Smooth muscle cell (in vitro differentiated cells): ENCODE results near the gene COL27A1. TPM values are rescaled to one million over a fixed set of nuclear protein-coding genes. Genes with fewer than 3 reads are reported as not detected.

Source experiments
- DNase-seq: peaks from one replicate; lab custom pipeline; 2025; ENCODE audit not compliant: unreplicated experiment; lab: John Stamatoyannopoulos, UW
- H2AFZ ChIP-seq: fragments of 200-600 bp; sonication (generic); 2 replicates; pipeline ENCODE4 v1.6.0; 2016; ENCODE audit warnings: antibody characterized with exemption, low read depth, mild to moderate bottlenecking
- H3F3A ChIP-seq: fragments of 200-600 bp; sonication (generic); 2 replicates; pipeline ENCODE4 v1.6.0; 2017; ENCODE audit warnings: antibody characterized with exemption, low read depth
- H3K27ac ChIP-seq: fragments of 200-600 bp; sonication (generic); 2 replicates; pipeline ENCODE4 v1.5.1; 2016; ENCODE audit warnings: low read depth, mild to moderate bottlenecking
- H3K27me3 ChIP-seq: fragments of 200-600 bp; sonication (generic); 2 replicates; pipeline ENCODE4 v1.6.1; 2016; ENCODE audit warnings: low read depth, mild to moderate bottlenecking
- H3K36me3 ChIP-seq: fragments of 200-600 bp; sonication (generic); 2 replicates; pipeline ENCODE4 v1.5.1; 2016; ENCODE audit warnings: low read depth
- H3K4me1 ChIP-seq: fragments of 200-600 bp; sonication (generic); 2 replicates; pipeline ENCODE4 v1.5.1; 2016; ENCODE audit warnings: low read depth
- H3K4me2 ChIP-seq: fragments of 200-600 bp; sonication (generic); 2 replicates; pipeline ENCODE4 v1.6.0; 2016; ENCODE audit warnings: mild to moderate bottlenecking
- H3K4me3 ChIP-seq: fragments of 200-600 bp; sonication (generic); 2 replicates; pipeline ENCODE4 v1.5.1; 2016; ENCODE audit warnings: mild to moderate bottlenecking
- H3K79me2 ChIP-seq: fragments of 200-600 bp; sonication (generic); 2 replicates; pipeline ENCODE4 v1.6.0; 2016; ENCODE audit warnings: low read depth, mild to moderate bottlenecking
- H3K9ac ChIP-seq: fragments of 200-600 bp; sonication (generic); 2 replicates; pipeline ENCODE4 v1.6.0; 2016; ENCODE audit warnings: low read depth
- H3K9me3 ChIP-seq: fragments of 200-600 bp; sonication (generic); replicated peaks from 2 replicates; pipeline ENCODE4 v1.5.1; 2016; ENCODE audit warnings: low read depth
- H4K20me1 ChIP-seq: fragments of 200-600 bp; sonication (generic); 2 replicates; pipeline ENCODE4 v1.6.0; 2016; ENCODE audit warnings: low read depth
- CTCF ChIP-seq: fragments of 200-600 bp; sonication (generic); IDR thresholded peaks from 2 replicates; pipeline ENCODE4 v1.5.1; 2017; ENCODE audit warnings: borderline replicate concordance, mild to moderate bottlenecking, antibody characterized with exemption; ENCODE audit not compliant: insufficient read depth, poor library complexity, severe bottlenecking
- WGBS: methylation state at CpG from one replicate; pipeline ENCODE4 v1.1.7; 2016; ENCODE audit warnings: low lambda C conversion rate; 5-methylcytosine and 5-hydroxymethylcytosine counted together
- polyA plus RNA-seq: library from polyadenylated mRNA; unstranded; fragments of >200 nt; fragmentation: Nextera tagmentation; extraction: Ambion mirVana; gene quantifications from 2 replicates; pipeline ENCODE4 v1.2.1, GENCODE V29; 2016
- total RNA-seq: library from RNA; depleted of rRNA; stranded (reverse); fragments of >200 nt; gene quantifications from 2 replicates; pipeline ENCODE4 v1.2.3, GENCODE V29; 2014

COL27A1 gene
- total and polyA plus RNA-seq, 2 experiments from 2014 or later, result 18.1 to 19.9 TPM

GRCh38 chr9:114198249-114199040, 43.1 kb downstream of the COL27A1 start:
- no peak for TF ChIP-seq CTCF
- H3K4me1 ChIP-seq, result peaks cover 9% of the 10 kb centered on the region

DNA sequence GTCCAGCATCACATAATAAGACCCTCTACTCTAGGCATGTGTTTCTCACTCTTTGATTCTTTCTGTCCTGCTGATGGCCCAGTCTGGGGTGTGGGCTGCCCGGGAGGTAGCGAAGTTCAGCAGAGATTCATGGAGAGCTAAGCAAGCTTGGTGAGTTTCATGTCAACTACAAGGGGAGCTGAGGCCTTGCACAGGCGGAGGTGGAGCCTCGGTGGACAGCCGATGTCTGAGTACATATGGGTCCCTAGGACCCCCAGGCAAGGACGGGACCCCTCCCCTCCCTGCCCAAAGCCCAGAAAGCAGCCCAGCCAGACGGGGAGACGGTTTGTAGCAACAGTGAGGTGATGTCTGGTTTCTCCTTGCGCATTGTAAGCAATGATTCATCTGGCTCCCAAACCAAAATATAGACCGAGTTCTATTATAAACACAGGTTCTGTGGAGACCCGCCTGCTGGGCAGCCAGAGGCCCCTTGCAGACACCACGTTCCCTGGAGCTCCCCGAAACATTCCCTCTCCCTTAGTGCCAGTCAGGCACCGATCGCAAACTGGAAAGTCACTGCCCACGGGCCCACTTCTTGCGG, 45.5 kb downstream of the COL27A1 start:
- no peaks in the 10 kb centered on the region for H3K79me2 ChIP-seq
- H3K9ac ChIP-seq, result peak overlapping the region; percentile 71
- H3K9me3 ChIP-seq, result no peaks in the 10 kb centered on the region
- TF ChIP-seq CTCF, result no peak
- peaks cover 18% of the 10 kb centered on the region for H3F3A ChIP-seq
- H2AFZ ChIP-seq, result no peak overlapping the region
- peak overlapping the region; percentile 54 for H3K4me2 ChIP-seq
- no peaks in the 10 kb centered on the region for H4K20me1 ChIP-seq
- H3K4me3 ChIP-seq, result no peak overlapping the region
- no peak for DNase-seq
- H3K27me3 ChIP-seq, result no peaks in the 10 kb centered on the region
- peak overlapping the region; percentile 95 for H3K27ac ChIP-seq
- no peaks in the 10 kb centered on the region for H3K36me3 ChIP-seq
- 49% methylated on average over 17 of the region's 17 CpGs for WGBS
- peaks cover 9% of the 10 kb centered on the region for H3K4me1 ChIP-seq

More at GRCh38 chr9:114198249-114199040, 43.1 kb downstream of the COL27A1 start:
- Histone ChIP-seq H2AFZ (no peak overlapping the region), H3K4me3 (no peak overlapping the region), H3K27ac (no peak overlapping the region), H4K20me1 (no peaks in the 10 kb centered on the region), H3K27me3 (no peaks in the 10 kb centered on the region), H3K4me2 (no peak overlapping the region), H3F3A (peaks cover 16% of the 10 kb centered on the region), H3K36me3 (no peaks in the 10 kb centered on the region), H3K9ac (no peak overlapping the region), H3K9me3 (no peaks in the 10 kb centered on the region), H3K79me2 (no peaks in the 10 kb centered on the region)
- 94% methylated on average over 8 of the region's 8 CpGs for WGBS
- no peak for DNase-seq

GRCh38 chr9:114202396-114202795, 47.1 kb downstream of the COL27A1 start:
- DNase-seq, result no peak
- no peaks in the 10 kb centered on the region for H3K27me3 ChIP-seq
- no peak for TF ChIP-seq CTCF
- no peak overlapping the region for H3K4me2 ChIP-seq
- 86% methylated on average over 6 of the region's 6 CpGs for WGBS
- H3K4me3 ChIP-seq, result no peak overlapping the region
- no peak overlapping the region for H3K9ac ChIP-seq
- H3K4me1 ChIP-seq, result peaks cover 17% of the 10 kb centered on the region
- peaks cover 26% of the 10 kb centered on the region for H3F3A ChIP-seq
- no peak overlapping the region for H2AFZ ChIP-seq
- H3K9me3 ChIP-seq, result no peaks in the 10 kb centered on the region
- no peaks in the 10 kb centered on the region for H4K20me1 ChIP-seq
- H3K27ac ChIP-seq, result peak overlapping the region; percentile 95
- H3K36me3 ChIP-seq, result no peaks in the 10 kb centered on the region
- H3K79me2 ChIP-seq, result no peaks in the 10 kb centered on the region
